PC-9 (cell line): Measurements from ENCODE around the gene ME3.

Source experiments
- EZH2 ChIP-seq: fragments of 200-600 bp; sonication (generic); IDR thresholded peaks from 2 replicates; pipeline ENCODE4 v1.8.0; 2017; ENCODE audit warnings: antibody characterized with exemption, low read depth
- TF ChIP-seq, protein P1 (sequence below): fragments of 200-600 bp; sonication (generic); conservative IDR thresholded peaks from 2 replicates; pipeline ENCODE4 v1.6.1; 2017; ENCODE audit warnings: mixed run types, antibody characterized with exemption, mild to moderate bottlenecking, moderate library complexity

DNA sequence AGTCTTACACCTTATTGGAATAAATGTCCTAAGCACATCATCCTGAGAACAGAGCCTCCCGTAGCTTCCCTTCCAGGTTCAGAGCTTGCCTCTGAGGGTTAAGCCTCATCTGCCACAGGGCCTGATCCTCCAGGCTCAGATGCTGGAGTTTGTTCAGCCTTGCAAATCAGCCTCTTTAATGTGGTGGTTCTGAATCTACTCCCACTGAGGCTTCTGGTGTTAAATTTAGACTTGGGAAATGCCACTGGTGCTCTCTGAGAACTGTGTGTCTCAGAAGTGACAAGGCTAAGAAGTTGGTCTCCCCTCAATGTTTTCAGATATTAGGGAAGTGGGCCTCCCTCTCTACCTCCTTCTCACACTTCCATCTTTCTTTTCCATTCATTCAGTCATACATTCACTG, 229.0 kb downstream of the ME3 start:
- TF ChIP-seq, protein P1, sequence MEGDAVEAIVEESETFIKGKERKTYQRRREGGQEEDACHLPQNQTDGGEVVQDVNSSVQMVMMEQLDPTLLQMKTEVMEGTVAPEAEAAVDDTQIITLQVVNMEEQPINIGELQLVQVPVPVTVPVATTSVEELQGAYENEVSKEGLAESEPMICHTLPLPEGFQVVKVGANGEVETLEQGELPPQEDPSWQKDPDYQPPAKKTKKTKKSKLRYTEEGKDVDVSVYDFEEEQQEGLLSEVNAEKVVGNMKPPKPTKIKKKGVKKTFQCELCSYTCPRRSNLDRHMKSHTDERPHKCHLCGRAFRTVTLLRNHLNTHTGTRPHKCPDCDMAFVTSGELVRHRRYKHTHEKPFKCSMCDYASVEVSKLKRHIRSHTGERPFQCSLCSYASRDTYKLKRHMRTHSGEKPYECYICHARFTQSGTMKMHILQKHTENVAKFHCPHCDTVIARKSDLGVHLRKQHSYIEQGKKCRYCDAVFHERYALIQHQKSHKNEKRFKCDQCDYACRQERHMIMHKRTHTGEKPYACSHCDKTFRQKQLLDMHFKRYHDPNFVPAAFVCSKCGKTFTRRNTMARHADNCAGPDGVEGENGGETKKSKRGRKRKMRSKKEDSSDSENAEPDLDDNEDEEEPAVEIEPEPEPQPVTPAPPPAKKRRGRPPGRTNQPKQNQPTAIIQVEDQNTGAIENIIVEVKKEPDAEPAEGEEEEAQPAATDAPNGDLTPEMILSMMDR = no peak
- no peak for TF ChIP-seq EZH2
